Astrocyte (in vitro differentiated cells and primary cell): ENCODE results near the gene ZNF101.

ENCODE experiments used
- EZH2 ChIP-seq: IDR thresholded peaks from 2 replicates; pipeline ENCODE4 v1.6.1; 2012; ENCODE audit warnings: mild to moderate bottlenecking, low read length, inconsistent platforms; ENCODE audit not compliant: insufficient read depth
- TF ChIP-seq, protein P1 (sequence below): IDR thresholded peaks from 2 replicates; pipeline ENCODE4 v1.5.1; 2011; ENCODE audit warnings: low read depth, mild to moderate bottlenecking, inconsistent platforms, low read length, moderate library complexity; ENCODE audit not compliant: insufficient read depth

- no peak for TF ChIP-seq EZH2
- TF ChIP-seq, protein P1, sequence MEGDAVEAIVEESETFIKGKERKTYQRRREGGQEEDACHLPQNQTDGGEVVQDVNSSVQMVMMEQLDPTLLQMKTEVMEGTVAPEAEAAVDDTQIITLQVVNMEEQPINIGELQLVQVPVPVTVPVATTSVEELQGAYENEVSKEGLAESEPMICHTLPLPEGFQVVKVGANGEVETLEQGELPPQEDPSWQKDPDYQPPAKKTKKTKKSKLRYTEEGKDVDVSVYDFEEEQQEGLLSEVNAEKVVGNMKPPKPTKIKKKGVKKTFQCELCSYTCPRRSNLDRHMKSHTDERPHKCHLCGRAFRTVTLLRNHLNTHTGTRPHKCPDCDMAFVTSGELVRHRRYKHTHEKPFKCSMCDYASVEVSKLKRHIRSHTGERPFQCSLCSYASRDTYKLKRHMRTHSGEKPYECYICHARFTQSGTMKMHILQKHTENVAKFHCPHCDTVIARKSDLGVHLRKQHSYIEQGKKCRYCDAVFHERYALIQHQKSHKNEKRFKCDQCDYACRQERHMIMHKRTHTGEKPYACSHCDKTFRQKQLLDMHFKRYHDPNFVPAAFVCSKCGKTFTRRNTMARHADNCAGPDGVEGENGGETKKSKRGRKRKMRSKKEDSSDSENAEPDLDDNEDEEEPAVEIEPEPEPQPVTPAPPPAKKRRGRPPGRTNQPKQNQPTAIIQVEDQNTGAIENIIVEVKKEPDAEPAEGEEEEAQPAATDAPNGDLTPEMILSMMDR = no peak
Measured at GRCh38 chr19:19649580-19649995, 19.1 kb upstream of the ZNF101 start.
